Measurements from ENCODE around the gene PCSK6. TPM values are rescaled to one million over a fixed set of nuclear protein-coding genes. Genes with fewer than 3 reads are reported as not detected.

PCSK6 gene
- total RNA-seq, 3 donors from 2014 or later (not counting 1 experiment from before 2014, with no cell fraction given), result 1.5 to 2.4 (median 2.4) TPM

- Histone ChIP-seq H3K36me3 (ENCODE audit: control insufficient read depth, insufficient read depth, low read length) (no peaks in the 10 kb centered on the region), H3K27me3 (ENCODE audit: control insufficient read depth, insufficient read depth, low read length) (no peaks in the 10 kb centered on the region), H3K4me1 (ENCODE audit: control insufficient read depth, insufficient read depth, low read length) (peaks cover 4% of the 10 kb centered on the region), H3K4me3 (ENCODE audit: low read length) (no peak overlapping the region), H3K9me3 (ENCODE audit: control insufficient read depth, insufficient read depth, low read length) (no peaks in the 10 kb centered on the region), H3K27ac (ENCODE audit: low read length) (no peak overlapping the region)
- no peak for ATAC-seq
- Mint-ChIP-seq H3K36me3 (no peaks in the 10 kb centered on the region), H3K4me1 (peaks cover 0 to 5% of the 10 kb centered on the region in 2 donors), H3K27me3 (ENCODE audit: low read depth in 2 of 2) (peaks cover 0 to 4% of the 10 kb centered on the region in 2 donors), H3K9me3 (no peaks in the 10 kb centered on the region), H3K27ac (no peak overlapping the region), H3K4me3 (no peak overlapping the region)
- intact Hi-C loops (cut with micrococcal nuclease), result no loop called here
- no peak for DNase-seq
- 73% methylated on average over 14 of the region's 14 CpGs for WGBS (ENCODE audit: insufficient coverage)
- no peak for TF ChIP-seq CTCF (IDR thresholded peaks at IDR 0.05)
These were observed 107.8 kb downstream of the PCSK6 start for GRCh38 chr15:101381671-101382212.

GRCh38 chr15:101380146-101380545 lies 109.4 kb downstream of the PCSK6 start:
- no peak overlapping the region for H3K27ac Mint-ChIP-seq
- peaks cover 0 to 12% of the 10 kb centered on the region in 2 donors for H3K4me1 Mint-ChIP-seq
- H3K36me3 ChIP-seq (ENCODE audit: control insufficient read depth, insufficient read depth, low read length), result no peaks in the 10 kb centered on the region

GRCh38 chr15:101379647-101380046 lies 109.9 kb downstream of the PCSK6 start:
- H3K36me3 ChIP-seq (ENCODE audit: control insufficient read depth, insufficient read depth, low read length), result no peaks in the 10 kb centered on the region
- DNase-seq, result no peak
- Mint-ChIP-seq H3K36me3 (no peaks in the 10 kb centered on the region), H3K4me3 (no peak overlapping the region), H3K27me3 (ENCODE audit: low read depth in 2 of 2) (no peaks in the 10 kb centered on the region), H3K9me3 (no peaks in the 10 kb centered on the region), H3K27ac (no peak overlapping the region), H3K4me1 (peaks cover 0 to 12% of the 10 kb centered on the region in 2 donors)
- TF ChIP-seq CTCF (IDR thresholded peaks at IDR 0.05), result no peak
- H3K9me3 ChIP-seq (ENCODE audit: control insufficient read depth, insufficient read depth, low read length), result no peaks in the 10 kb centered on the region
- no peak for ATAC-seq
- WGBS (ENCODE audit: insufficient coverage), result 88% methylated on average over 15 of the region's 15 CpGs
- no peak overlapping the region for H3K4me3 ChIP-seq (ENCODE audit: low read length)
- no peak overlapping the region for H3K27ac ChIP-seq (ENCODE audit: low read length)
- peaks cover 6% of the 10 kb centered on the region for H3K4me1 ChIP-seq (ENCODE audit: control insufficient read depth, insufficient read depth, low read length)
- H3K27me3 ChIP-seq (ENCODE audit: control insufficient read depth, insufficient read depth, low read length), result no peaks in the 10 kb centered on the region
- intact Hi-C loops (cut with micrococcal nuclease), result no loop called here

More at GRCh38 chr15:101380146-101380545, 109.4 kb downstream of the PCSK6 start:
- DNase-seq, result no peak
- Mint-ChIP-seq H3K9me3 (no peaks in the 10 kb centered on the region), H3K27me3 (ENCODE audit: low read depth in 2 of 2) (no peaks in the 10 kb centered on the region), H3K4me3 (no peak overlapping the region), H3K36me3 (no peaks in the 10 kb centered on the region)
- H3K9me3 ChIP-seq (ENCODE audit: control insufficient read depth, insufficient read depth, low read length), result no peaks in the 10 kb centered on the region
- intact Hi-C loops (cut with micrococcal nuclease), result no loop called here
- H3K27ac ChIP-seq (ENCODE audit: low read length), result no peak overlapping the region
- no peaks in the 10 kb centered on the region for H3K27me3 ChIP-seq (ENCODE audit: control insufficient read depth, insufficient read depth, low read length)
- 95% methylated on average over 15 of the region's 15 CpGs for WGBS (ENCODE audit: insufficient coverage)
- H3K4me3 ChIP-seq (ENCODE audit: low read length), result no peak overlapping the region
- H3K4me1 ChIP-seq (ENCODE audit: control insufficient read depth, insufficient read depth, low read length), result peaks cover 5% of the 10 kb centered on the region
- TF ChIP-seq CTCF (IDR thresholded peaks at IDR 0.05), result no peak
- no peak for ATAC-seq

DNA sequence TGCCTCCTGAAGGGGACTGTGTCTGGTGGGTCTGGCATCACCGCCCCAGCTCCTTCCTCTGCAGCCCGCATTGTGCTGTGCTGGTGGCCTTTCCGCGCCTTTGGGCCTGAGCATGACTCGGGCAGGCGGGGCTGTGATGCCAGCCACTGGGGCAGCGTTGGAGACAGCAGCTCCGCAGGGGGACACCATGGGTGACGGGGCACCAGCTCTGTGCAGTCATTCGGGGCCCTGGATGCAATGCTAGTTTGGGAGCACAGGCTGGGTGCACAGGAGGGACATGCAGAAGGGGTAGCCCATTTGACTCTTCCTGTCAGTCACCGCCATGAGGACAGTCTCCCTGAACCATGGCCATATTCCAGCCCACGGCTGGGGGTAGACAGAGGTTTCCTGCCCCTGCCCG lies 110.6 kb downstream of the PCSK6 start:
- Histone ChIP-seq H3K4me3 (ENCODE audit: low read length) (no peak overlapping the region), H3K27ac (ENCODE audit: low read length) (no peak overlapping the region), H3K27me3 (ENCODE audit: control insufficient read depth, insufficient read depth, low read length) (no peaks in the 10 kb centered on the region), H3K4me1 (ENCODE audit: control insufficient read depth, insufficient read depth, low read length) (peaks cover 10% of the 10 kb centered on the region), H3K36me3 (ENCODE audit: control insufficient read depth, insufficient read depth, low read length) (no peaks in the 10 kb centered on the region), H3K9me3 (ENCODE audit: control insufficient read depth, insufficient read depth, low read length) (no peaks in the 10 kb centered on the region)
- WGBS (ENCODE audit: insufficient coverage), result 90% methylated on average over 13 of the region's 13 CpGs
- no peak overlapping the region for H3K4me3 Mint-ChIP-seq
- ATAC-seq, result no peak
- H3K9me3 Mint-ChIP-seq, result no peaks in the 10 kb centered on the region
- H3K36me3 Mint-ChIP-seq, result no peaks in the 10 kb centered on the region
- peaks cover 5% of the 10 kb centered on the region in 2 donors for H3K27me3 Mint-ChIP-seq (ENCODE audit: low read depth in 2 of 2)
- H3K27ac Mint-ChIP-seq, result no peak overlapping the region
- intact Hi-C loops (cut with micrococcal nuclease), result no loop called here
- peaks cover 0 to 12% of the 10 kb centered on the region in 2 donors for H3K4me1 Mint-ChIP-seq
- TF ChIP-seq CTCF (IDR thresholded peaks at IDR 0.05), result no peak
- no peak for DNase-seq
